Measurements from ENCODE around the gene RAB7A.
"Not testable (repeated sequence)": the region's sequence is repeated elsewhere in the genome, so short reads cannot be mapped to it uniquely, and the experiment has no call there.

Gene RAB7A

GRCh38 chr3:128824132-128824850 lies 98.3 kb downstream of the RAB7A start:
- DNase-seq, result no peak

DNA sequence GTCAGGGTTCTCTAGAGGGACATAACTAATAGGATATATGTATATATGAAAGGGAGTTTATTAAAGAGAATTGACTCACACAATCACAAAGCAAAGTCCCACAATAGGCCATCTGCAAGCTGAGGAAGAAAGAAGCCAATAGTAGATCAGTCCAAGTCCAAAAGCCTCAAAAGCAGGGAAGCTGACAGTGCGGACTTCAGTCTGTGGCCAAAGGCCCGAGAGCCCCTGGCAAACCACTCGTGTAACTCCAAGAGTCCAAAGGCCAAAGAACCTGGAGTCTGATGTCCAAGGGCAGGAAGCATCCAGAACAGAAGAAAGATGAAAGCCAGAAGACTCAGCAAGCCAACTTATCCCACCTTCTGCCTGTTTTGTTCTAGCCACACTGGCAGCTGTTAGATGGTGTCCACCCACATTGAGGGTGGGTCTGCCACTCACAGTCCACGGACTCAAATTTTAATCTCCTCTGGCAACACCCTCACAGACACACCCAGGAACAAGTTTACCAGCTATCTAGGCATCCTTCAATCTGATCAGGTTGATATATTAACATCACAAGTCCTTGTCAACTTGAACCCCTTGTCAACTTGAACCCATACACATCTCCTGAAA lies 99.2 kb downstream of the RAB7A start:
- no peak for DNase-seq

GRCh38 chr3:128829087-128829486 lies 103.1 kb downstream of the RAB7A start:
- DNase-seq, result not testable (repeated sequence)

GRCh38 chr3:128829925-128830625 lies 104.1 kb downstream of the RAB7A start:
- DNase-seq, result not testable (repeated sequence)

DNA sequence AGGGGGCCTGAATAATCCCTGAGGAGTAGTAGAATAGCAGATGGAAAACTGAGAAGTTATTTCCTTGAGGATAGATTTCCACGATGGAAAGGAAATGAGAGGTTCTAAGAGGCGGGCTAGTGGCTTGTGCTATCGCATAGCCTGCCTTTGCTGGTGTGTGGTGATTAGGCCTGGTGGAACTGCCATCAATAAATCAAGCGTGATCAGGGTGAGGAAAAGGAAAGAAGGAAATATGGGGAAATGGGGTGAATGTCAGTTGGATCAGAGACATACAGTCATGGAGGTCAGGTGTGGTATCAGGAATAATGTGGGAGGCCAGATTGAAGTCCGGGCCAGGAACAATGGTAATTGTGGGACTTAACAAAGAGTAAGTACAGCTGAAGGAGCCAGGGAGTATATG lies 104.8 kb downstream of the RAB7A start:
- not testable (repeated sequence) for DNase-seq

DNA sequence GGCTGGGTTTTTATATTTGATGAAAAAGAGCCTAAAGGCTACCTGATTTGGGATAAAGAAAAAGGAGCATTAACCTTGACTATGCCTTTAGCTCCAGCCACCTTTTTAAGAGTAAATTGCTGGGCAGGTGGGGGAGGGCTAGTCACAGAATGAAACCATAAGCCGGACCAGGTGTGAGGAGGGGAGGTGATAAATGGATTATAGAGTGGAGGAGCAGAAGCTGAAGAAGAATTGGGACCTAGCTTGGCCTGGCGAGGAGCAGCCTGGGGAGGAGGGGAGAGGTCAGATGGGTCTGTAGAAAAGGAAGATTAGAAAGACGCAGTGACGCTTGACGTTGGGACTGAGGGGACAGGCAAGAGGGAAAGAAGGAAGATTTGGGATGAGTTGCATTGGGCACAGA lies 107.0 kb downstream of the RAB7A start:
- DNase-seq, result not testable (repeated sequence)

DNA sequence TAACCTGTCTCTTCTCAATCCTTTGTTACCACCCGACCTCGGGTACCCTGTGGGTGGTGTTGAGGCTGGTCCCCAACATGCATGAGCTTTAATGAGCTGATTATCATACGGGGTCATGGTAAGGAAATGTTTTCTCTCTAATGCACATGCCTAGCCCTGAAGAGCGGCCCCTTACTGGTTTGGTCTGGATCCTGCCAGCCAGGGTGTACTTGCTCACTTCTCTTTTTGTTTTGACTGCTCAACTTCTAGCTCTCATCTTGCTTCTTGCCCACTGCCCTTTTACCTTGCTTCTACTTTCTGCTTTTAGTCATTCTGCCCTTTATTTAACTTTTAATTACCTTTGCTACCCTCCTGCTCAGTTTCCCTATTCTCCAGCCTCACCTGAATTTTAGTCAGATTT lies 109.1 kb downstream of the RAB7A start:
- no peak for DNase-seq

DNA sequence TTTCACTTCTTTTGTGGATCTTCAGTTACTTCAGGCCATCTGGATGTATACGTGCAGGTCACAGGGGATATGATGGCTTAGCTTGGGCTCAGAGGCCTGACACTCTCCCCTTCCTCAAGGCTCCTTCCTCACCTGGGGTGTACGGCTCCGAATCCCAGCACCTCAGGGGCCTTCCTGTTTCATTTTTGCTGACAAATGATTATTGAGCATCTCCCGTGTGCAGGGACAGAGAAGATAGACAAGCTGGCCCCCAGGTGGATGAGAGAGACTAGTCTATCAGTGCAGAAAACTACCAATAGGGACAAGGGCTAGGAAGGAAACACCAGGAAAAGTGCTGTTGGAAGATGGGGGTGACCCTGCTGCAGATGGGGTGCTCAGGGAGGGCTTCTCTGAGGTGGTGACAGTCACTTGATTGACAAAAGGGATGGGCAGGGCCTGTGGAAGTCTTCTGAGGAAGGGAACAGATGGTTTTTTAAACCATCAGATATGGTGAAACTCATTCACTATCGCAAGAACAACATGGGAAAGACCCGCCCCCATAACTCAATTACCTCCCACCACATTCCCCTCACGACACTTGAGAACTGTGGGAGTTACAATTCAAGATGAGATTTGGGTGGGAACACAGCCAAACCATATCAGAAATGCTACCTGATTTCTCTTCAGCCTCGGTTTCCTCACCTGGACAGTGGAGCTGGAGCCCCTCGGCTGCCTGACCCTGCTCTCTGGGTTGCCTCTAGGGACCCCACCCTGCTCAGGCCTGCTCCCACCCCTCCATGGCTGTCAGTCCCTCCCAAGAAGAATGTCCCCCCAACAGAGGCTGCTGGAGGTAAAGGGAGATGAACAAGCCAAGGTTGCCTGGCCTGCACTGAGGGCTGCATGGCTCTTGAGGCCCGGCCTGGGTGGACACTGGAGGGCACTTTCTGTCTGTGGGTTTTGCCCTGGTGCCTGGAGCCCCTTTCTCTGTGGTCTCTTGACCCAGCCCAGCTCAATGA lies 116.2 kb downstream of the RAB7A start:
- DNase-seq, result no peak

DNA sequence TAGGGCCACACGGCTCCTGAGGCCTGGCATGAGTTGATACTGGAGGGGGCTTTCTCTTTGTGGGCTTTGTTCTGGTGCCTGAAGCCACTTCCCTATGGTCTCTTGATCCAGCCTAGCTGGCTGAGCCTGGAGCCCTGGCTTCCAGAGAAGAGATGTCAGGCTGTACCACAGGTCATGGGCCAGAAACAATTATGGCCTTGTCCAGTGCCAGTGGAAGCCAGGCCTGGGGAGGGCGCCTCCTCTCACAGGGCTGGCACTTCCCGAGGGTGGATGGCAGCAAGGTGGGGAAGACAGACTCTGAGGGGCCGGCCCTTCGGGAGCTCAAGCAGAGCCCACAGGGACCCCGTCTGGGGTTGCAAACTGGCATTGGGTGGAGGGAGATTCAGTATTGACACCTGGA lies 118.5 kb downstream of the RAB7A start:
- DNase-seq, result no peak

DNA sequence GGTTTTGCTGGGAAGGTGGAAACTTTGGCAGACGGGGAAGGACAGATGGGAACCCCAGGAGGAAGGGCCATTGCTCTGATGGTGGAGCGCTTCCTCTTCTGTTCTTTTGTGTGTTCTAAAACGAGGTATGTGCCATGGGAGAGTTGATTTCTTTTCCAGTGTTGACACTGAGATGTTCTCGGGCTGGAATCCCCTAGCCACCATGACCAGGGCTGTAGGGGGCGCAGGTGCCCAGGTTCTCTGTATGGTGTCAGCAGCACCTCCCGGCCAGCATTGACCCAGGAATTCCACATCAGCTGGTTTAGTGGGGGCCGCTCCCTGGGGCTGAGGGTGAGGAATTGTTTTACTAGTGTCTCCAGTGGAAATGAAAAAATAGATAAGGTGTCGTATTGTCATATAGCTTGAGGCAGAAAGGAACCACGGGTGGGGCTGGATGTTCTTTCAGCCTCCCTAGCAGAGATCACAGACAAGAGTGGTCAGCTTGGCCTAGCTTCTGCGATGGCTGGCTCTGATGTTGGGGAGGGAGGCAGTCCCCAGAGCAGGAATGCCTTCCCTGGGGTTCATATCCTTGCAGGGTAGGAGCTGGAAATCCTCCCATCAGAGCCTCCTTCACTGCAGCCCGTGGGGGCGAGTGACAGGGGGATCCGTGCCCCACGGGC lies 119.3 kb downstream of the RAB7A start:
- no peak for DNase-seq

DNA sequence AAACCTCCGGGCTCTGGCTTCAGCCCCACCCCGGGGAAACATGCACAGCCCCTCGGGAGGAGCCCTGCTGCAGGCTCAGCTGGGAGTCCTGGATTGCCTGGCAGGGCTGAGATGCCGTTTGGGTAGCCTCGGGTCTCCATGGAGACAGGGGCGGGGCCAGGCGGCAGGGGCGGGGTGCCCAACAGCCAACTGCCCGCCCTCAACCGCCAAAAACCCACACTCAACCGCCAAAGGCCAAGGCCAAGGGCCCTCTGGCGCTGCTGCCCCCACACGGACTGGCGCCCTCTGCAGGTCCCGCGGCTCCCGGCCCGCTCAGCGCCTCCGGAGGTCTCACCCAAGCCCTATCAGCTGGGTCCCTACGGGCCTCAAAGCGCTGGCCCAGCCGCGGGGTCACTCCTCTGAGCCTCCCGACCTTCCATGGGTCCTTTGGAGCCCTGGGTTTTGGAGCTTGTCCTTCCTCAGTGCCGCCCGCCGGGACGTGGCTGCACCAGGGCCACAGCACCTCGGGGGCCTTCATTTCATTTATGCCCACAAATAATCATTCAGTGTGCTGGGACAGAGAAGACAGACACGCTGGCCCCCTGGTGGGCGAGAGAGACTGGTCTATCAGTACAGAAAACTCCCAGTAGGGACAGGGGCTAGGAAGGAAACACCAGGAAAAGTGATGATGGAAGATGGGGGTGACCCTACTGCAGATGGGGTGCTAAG lies 119.9 kb downstream of the RAB7A start:
- peak; percentile 54 to 77 for DNase-seq

GRCh38 chr3:128846486-128846891 lies 120.5 kb downstream of the RAB7A start:
- DNase-seq, result no peak

DNA sequence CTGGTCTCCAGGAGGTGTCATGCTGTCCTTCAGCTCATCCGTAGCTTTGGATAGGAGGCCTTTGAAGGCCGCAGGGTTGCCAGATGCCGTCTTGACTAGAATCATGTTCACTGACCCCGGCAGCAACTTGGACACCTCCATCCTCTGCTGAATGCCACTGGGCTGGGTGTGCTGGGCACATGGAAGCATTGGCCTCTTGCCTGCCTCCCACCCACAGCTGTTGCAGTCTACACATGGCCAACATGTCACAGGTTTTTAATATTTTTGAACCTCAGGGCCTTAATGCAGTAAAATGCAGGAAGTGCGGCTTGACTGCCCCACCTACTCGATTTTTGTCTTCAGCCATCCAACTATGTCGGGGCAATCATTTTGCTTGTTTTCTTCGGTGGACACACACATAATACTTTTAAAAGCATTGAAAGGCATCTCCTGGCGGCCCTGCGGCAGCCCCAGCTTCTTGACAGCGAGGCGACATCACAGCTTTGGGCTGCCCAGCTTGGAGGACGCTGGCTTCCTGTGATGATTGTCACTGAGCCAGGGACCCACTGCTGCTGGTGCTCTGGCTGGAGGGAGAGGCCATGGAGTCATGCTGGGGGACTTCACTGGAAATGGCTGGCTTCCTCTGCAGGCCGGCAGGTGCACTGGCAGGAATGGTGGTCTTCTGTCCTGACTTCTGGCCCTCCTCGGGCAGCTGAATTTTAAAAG lies 121.8 kb downstream of the RAB7A start:
- no peak for DNase-seq

GRCh38 chr3:128848936-128849335 lies 123.0 kb downstream of the RAB7A start:
- no peak for DNase-seq

DNA sequence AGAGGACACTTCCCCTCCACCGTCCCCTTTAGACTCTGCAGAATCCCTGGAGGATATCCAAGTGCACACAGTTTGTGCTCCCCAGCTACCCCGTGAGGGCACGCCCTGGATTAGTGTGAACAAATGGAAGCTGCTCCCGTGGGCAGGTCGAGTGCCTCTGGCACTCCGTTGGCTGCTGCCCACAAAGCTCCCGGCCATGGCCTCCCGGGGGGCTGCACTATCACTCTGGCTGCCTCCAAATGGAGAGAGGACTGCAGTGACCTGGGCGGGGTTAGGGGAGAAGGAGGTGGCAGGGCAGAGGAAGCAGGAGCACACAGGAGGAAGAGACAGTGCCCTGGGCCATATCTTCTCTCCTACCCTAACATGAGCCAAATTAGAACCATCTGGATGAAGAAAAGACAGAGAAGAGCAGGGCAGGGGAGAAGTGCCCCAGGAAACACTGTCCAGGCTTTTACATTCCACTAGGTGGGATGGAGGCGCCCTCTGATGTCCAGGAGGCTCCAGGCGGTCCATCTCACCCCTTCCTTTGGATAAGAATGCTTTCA lies 124.0 kb downstream of the RAB7A start:
- no peak for DNase-seq

- DNase-seq, result no peak
These were observed 124.6 kb downstream of the RAB7A start for GRCh38 chr3:128850544-128850943.

- no peak for DNase-seq
These were observed 125.6 kb downstream of the RAB7A start for GRCh38 chr3:128851601-128852000.

DNA sequence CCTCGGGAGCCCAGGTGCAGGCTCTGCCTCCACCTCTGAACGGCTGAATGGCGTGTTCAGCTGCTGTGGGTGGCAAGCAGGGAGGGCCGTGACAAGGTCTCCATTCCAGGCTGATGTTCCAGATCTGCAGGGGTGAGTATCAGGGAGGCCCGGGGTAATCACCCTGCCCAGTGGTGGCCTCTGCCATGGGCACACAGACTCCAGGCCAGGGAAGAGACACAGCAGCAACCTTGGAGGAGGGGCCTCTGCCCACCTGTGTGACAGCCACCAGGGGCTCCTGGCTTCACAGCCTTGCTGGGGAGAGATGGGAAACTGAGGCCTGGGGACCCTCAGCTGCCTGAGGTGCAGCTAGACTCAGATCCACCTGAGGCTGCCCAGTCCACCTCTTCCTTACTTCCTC lies 127.8 kb downstream of the RAB7A start:
- DNase-seq, result no peak

GRCh38 chr3:128854475-128854874 lies 128.5 kb downstream of the RAB7A start:
- DNase-seq, result no peak

DNA sequence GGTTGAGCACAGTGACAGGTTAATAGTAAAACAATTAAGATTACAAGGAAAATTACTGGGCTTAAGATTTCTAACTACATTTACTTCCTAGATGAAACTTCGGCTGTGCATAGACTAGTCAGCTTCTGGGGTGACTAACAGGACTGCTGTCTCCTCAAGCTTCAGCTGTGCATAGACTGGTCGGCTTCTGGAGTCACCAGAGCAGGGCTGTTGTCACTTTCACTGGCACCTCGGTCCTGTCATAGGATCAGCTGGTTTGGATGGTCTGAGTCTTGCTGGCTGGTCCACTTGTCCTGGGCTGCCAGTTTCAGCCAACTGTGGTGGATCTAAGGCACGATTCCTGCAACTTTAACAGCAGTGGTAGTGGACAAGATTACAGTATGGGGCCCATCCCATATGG lies 129.6 kb downstream of the RAB7A start:
- no peak for DNase-seq

DNA sequence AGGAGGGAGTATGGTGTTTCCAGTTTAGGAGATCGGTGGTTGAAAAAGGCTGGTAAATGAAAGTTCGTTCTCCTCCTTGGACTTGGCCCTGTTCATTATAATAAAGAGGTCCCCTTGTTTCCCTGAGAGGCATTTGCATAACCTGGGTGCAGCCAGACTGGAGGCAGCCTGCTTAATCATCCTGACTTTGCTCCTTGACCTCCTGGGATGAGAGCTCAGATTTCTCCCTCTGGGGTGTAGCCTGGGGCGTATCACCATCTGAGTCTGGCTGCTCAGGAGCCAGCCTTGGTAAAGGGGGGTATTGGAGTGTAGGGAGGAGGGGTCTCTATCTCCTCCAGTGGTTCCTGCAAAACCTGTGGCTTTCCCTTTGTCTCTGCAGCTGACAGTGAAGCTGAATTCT lies 132.2 kb downstream of the RAB7A start:
- DNase-seq, result no peak

Data from bone marrow (tissue), 2 donors.